B cell (primary cell): ENCODE measurements around the gene ESR1. TPM values are rescaled to one million over a fixed set of nuclear protein-coding genes. Genes with fewer than 3 reads are reported as not detected.

ENCODE experiments used
- ATAC-seq: fragments of 200-7000 bp; cut with Tn5 transposase; one replicate; pipeline ENCODE4 v1.10.0; 2021; ENCODE audit warnings: low read depth, mild to moderate bottlenecking, moderate number of reproducible peaks, moderate library complexity
- CTCF ChIA-PET: fragments of 350-600 bp; sonication (Branson Sonifier 250); formaldehyde crosslinking; loops from one replicate; lab custom pipeline; 2021; ENCODE audit warnings: antibody characterized with exemption, inconsistent platforms; lab: Charles Lee
- POLR2A ChIA-PET: fragments of 350-600 bp; sonication (Branson Sonifier 250); formaldehyde crosslinking; loops from one replicate; lab custom pipeline; 2021; ENCODE audit warnings: antibody characterized with exemption; lab: Charles Lee
- DNase-seq: peaks from one replicate; pipeline ENCODE4 v3.0.0; 2013
- H2AFZ ChIP-seq: 2 replicates; pipeline ENCODE4 v1.6.1; 2012; ENCODE audit warnings: mild to moderate bottlenecking, low read depth, low read length; ENCODE audit not compliant: insufficient read depth, poor library complexity, severe bottlenecking
- H3K27ac ChIP-seq, 2 donors: 1 replicate in 1 of 2; 2 replicates in 1 of 2; pipeline ENCODE4 v1.5.1; 2012 to 2013; ENCODE audit warnings: low read length in 2 of 2, mild to moderate bottlenecking in 2 of 2, moderate library complexity in 1 of 2
- H3K27me3 ChIP-seq, 4 experiments: fragments of 200-600 bp in 1 of 4; sonication (generic) in 1 of 4; replicated peaks in 1 of 4; 1 replicate in 2 of 4; 2 replicates in 2 of 4; pipeline versions ENCODE4 v1.6.1 to v1.7.0; 2013 to 2016; ENCODE audit warnings: low read length in 3 of 4, mild to moderate bottlenecking in 2 of 4, mixed read lengths in 1 of 4, moderate library complexity in 1 of 4; ENCODE audit not compliant: insufficient read depth in 4 of 4, control insufficient read depth in 3 of 4; ENCODE audit errors: control extremely low read depth in 1 of 4
- H3K36me3 ChIP-seq, 2 experiments: replicated peaks in 1 of 2; 1 replicate in 1 of 2; 2 replicates in 1 of 2; pipeline versions ENCODE4 v1.6.1 to v1.7.1; 2013; ENCODE audit warnings: low read length in 1 of 2; ENCODE audit not compliant: insufficient read depth in 2 of 2, control insufficient read depth in 1 of 2; ENCODE audit errors: control extremely low read depth in 1 of 2, extremely low read depth in 1 of 2
- H3K4me1 ChIP-seq, 2 donors: fragments of 200-600 bp in 1 of 2; sonication (generic) in 1 of 2; 1 replicate in 1 of 2; 2 replicates in 1 of 2; pipeline versions ENCODE4 v1.5.1 to v1.6.1; 2013 to 2017; ENCODE audit warnings: low read length in 2 of 2; ENCODE audit not compliant: control insufficient read depth in 2 of 2, insufficient read depth in 2 of 2
- H3K4me2 ChIP-seq: replicated peaks from 2 replicates; pipeline ENCODE3; 2012; ENCODE audit warnings: mild to moderate bottlenecking, low read depth, low read length; ENCODE audit not compliant: poor library complexity, severe bottlenecking
- H3K4me3 ChIP-seq, 5 experiments: fragments of 200-600 bp in 1 of 5; sonication (generic) in 1 of 5; 1 replicate in 3 of 5; 2 replicates in 2 of 5; pipeline versions ENCODE4 v1.5.1 to v1.7.0; 2011 to 2016; ENCODE audit warnings: low read length in 4 of 5, mild to moderate bottlenecking in 4 of 5, low read depth in 2 of 5, control low read depth in 1 of 5, moderate library complexity in 1 of 5; ENCODE audit not compliant: insufficient read depth in 1 of 5; ENCODE audit errors: control extremely low read depth in 1 of 5, extremely low read depth in 1 of 5
- H3K79me2 ChIP-seq: fragments of 200-600 bp; sonication (generic); one replicate; pipeline ENCODE4 v1.6.0; 2016; ENCODE audit warnings: low read length; ENCODE audit not compliant: control insufficient read depth, insufficient read depth
- H3K9ac ChIP-seq: fragments of 200-600 bp; sonication (generic); 2 replicates; pipeline ENCODE4 v1.6.1; 2017; ENCODE audit warnings: mild to moderate bottlenecking, low read length, moderate library complexity
- H3K9me3 ChIP-seq, 3 donors: one replicate each; pipeline versions ENCODE4 v1.6.1 to v1.7.1; 2013; ENCODE audit warnings: low read length in 2 of 3; ENCODE audit not compliant: control insufficient read depth in 2 of 3, insufficient read depth in 1 of 3; ENCODE audit errors: control extremely low read depth in 1 of 3
- H4K20me1 ChIP-seq: 2 replicates; pipeline ENCODE4 v1.6.0; 2012; ENCODE audit warnings: mild to moderate bottlenecking, low read length; ENCODE audit not compliant: insufficient read depth, control insufficient read depth, poor library complexity, severe bottlenecking
- H3K27ac Mint-ChIP-seq: one replicate; pipeline ENCODE4 v1.8.0; 2021; ENCODE audit warnings: mixed read lengths
- H3K27me3 Mint-ChIP-seq: one replicate; pipeline ENCODE4 v1.8.0; 2021; ENCODE audit warnings: mixed read lengths
- H3K4me1 Mint-ChIP-seq: one replicate; pipeline ENCODE4 v1.8.0; 2021; ENCODE audit warnings: mixed read lengths
- H3K4me3 Mint-ChIP-seq: one replicate; pipeline ENCODE4 v1.8.0; 2021; ENCODE audit warnings: mixed read lengths
- H3K9me3 Mint-ChIP-seq: one replicate; pipeline ENCODE4 v1.8.0; 2022; ENCODE audit warnings: mixed read lengths; ENCODE audit not compliant: insufficient read depth
- CTCF ChIP-seq: fragments of 200-600 bp; IDR thresholded peaks from one replicate; pipeline ENCODE4 v1.8.0; 2022; ENCODE audit warnings: antibody characterized with exemption, mild to moderate bottlenecking
- EZH2 ChIP-seq: IDR thresholded peaks from 2 replicates; pipeline ENCODE4 v1.6.1; 2012; ENCODE audit warnings: borderline replicate concordance, low read depth, mild to moderate bottlenecking, moderate library complexity, low read length; ENCODE audit not compliant: insufficient read depth, poor library complexity, severe bottlenecking
- WGBS: methylation state at CpG from one replicate; pipeline ENCODE4 v1.1.5; 2013; ENCODE audit warnings: missing lambda C conversion rate; ENCODE audit not compliant: insufficient coverage; 5-methylcytosine and 5-hydroxymethylcytosine counted together
- intact Hi-C: fragments of 100-400 bp; cut with micrococcal nuclease; formaldehyde crosslinking; loops from one replicate; pipeline ENCODE4 v1.10.0; 2022
- polyA plus RNA-seq: library from polyadenylated mRNA; depleted of rRNA; stranded (reverse); fragments of >200 nt; gene quantifications from 2 replicates; pipeline ENCODE4 v1.2.3, GENCODE V29; 2012
- total RNA-seq, 2 donors: library from RNA; stranded (reverse); fragments of 120-200 nt in 1 of 2; gene quantifications; 1 replicate in 1 of 2; 2 replicates in 1 of 2; pipeline versions ENCODE4 v1.2.3 to v1.2.4, GENCODE V29; 2013 to 2022

The ESR1 gene
- total and polyA plus RNA-seq, 2 donors (not counting 1 experiment from before 2014, with no cell fraction given) = 0.46 to 5.9 TPM

GRCh38 chr6:151813858-151814257 is 6.4 kb downstream of the ESR1 start:
- over 99% methylated on average over 6 of the region's 7 CpGs for WGBS
- Histone ChIP-seq H3K27ac (no peak overlapping the region), H3K4me1 (peaks cover under 1 to 2% of the 10 kb centered on the region in 2 donors), H3K27me3 (peaks cover 0 to 18% (median 7%) of the 10 kb centered on the region in 4 experiments), H3K79me2 (no peaks in the 10 kb centered on the region), H4K20me1 (no peaks in the 10 kb centered on the region), H3K9ac (no peak overlapping the region), H3K36me3 (no peaks in the 10 kb centered on the region), H3K9me3 (no peaks in the 10 kb centered on the region), H3K4me2 (no peak overlapping the region), H3K4me3 (no peak overlapping the region), H2AFZ (no peak overlapping the region)
- Mint-ChIP-seq H3K4me3 (no peak overlapping the region), H3K27ac (no peak overlapping the region), H3K9me3 (no peaks in the 10 kb centered on the region), H3K4me1 (peaks cover 5% of the 10 kb centered on the region), H3K27me3 (peaks cover 24% of the 10 kb centered on the region)
- DNase-seq (no peak), ATAC-seq (no peak)
- intact Hi-C loops = no loop called here
- CTCF ChIA-PET = no interaction called here
- TF ChIP-seq EZH2 (no peak), CTCF (no peak)
- POLR2A ChIA-PET = no interaction called here

GRCh38 chr6:151814614-151815013 is 7.1 kb downstream of the ESR1 start:
- no CpG with 5 or more reads among the region's 1 CpG for WGBS
- no peaks in the 10 kb centered on the region for H3K4me1 ChIP-seq
- no peak for DNase-seq
- no peak for ATAC-seq
- no peak overlapping the region for H3K4me3 ChIP-seq
- H2AFZ ChIP-seq = no peak overlapping the region
- Mint-ChIP-seq H3K27ac (no peak overlapping the region), H3K4me3 (no peak overlapping the region), H3K9me3 (no peaks in the 10 kb centered on the region), H3K4me1 (peaks cover 1% of the 10 kb centered on the region), H3K27me3 (peaks cover 17% of the 10 kb centered on the region)
- H3K36me3 ChIP-seq = no peaks in the 10 kb centered on the region
- CTCF ChIA-PET = no interaction called here
- intact Hi-C loops = no loop called here
- peaks cover 0 to 14% (median under 1%) of the 10 kb centered on the region in 4 experiments for H3K27me3 ChIP-seq
- no peak for TF ChIP-seq CTCF
- no peak for TF ChIP-seq EZH2
- no peak overlapping the region for H3K9ac ChIP-seq
- no peaks in the 10 kb centered on the region for H3K9me3 ChIP-seq
- H3K79me2 ChIP-seq = no peaks in the 10 kb centered on the region
- H4K20me1 ChIP-seq = no peaks in the 10 kb centered on the region
- H3K4me2 ChIP-seq = no peak overlapping the region
- POLR2A ChIA-PET = no interaction called here
- no peak overlapping the region for H3K27ac ChIP-seq
